Stimulated activated CD8-positive, alpha-beta memory T cell treated with anti-CD3 and anti-CD28 coated beads, Interleukin-12 subunit alpha, Interleukin-12 subunit beta, amount 100 ng/mL, for 1 hour (primary cell): ENCODE results near the gene PASK.

Source experiments
- DNase-seq: peaks from one replicate; pipeline ENCODE4 v3.0.0-alpha.2; 2020; ENCODE audit warnings: low read depth

The PASK gene

GRCh38 chr2:241125626-241126025 lies 23.6 kb downstream of the PASK start:
- DNase-seq, result no peak

- DNase-seq, result no peak
These were observed 25.3 kb downstream of the PASK start for GRCh38 chr2:241123816-241124536.

- no peak for DNase-seq
These were observed 26.8 kb downstream of the PASK start for GRCh38 chr2:241122376-241123002.

GRCh38 chr2:241121008-241121407 lies 28.3 kb downstream of the PASK start:
- DNase-seq, result no peak

- DNase-seq, result no peak
These were observed 28.8 kb downstream of the PASK start for GRCh38 chr2:241120440-241120839.

- DNase-seq, result no peak
These were observed 30.4 kb downstream of the PASK start for GRCh38 chr2:241118737-241119505.

GRCh38 chr2:241116606-241117560 lies 32.4 kb downstream of the PASK start:
- DNase-seq, result no peak

- no peak for DNase-seq
These were observed 33.9 kb downstream of the PASK start for GRCh38 chr2:241115361-241115760.

GRCh38 chr2:241114836-241115235 lies 34.4 kb downstream of the PASK start:
- no peak for DNase-seq

GRCh38 chr2:241112592-241112991 lies 36.7 kb downstream of the PASK start:
- no peak for DNase-seq

- no peak for DNase-seq
These were observed 37.2 kb downstream of the PASK start for GRCh38 chr2:241112046-241112445.

GRCh38 chr2:241111440-241111805 lies 37.8 kb downstream of the PASK start:
- DNase-seq, result no peak

GRCh38 chr2:241110607-241111439 lies 38.4 kb downstream of the PASK start:
- DNase-seq, result no peak

- no peak for DNase-seq
These were observed 39.1 kb downstream of the PASK start for GRCh38 chr2:241110089-241110606.

- no peak for DNase-seq
These were observed 39.8 kb downstream of the PASK start for GRCh38 chr2:241109210-241110088.

- no peak for DNase-seq
These were observed 40.7 kb downstream of the PASK start for GRCh38 chr2:241108271-241109209.

GRCh38 chr2:241107031-241107783 lies 42.1 kb downstream of the PASK start:
- DNase-seq, result no peak

GRCh38 chr2:241105641-241106040 lies 43.6 kb downstream of the PASK start:
- no peak for DNase-seq
